Right lung (tissue), 10 donors: ENCODE data around the gene MAK. TPM values are rescaled to one million over a fixed set of nuclear protein-coding genes. Genes with fewer than 3 reads are reported as not detected.
A peak's percentile ranks its signal among the peaks of the same experiment; 100 is the strongest.
"Not testable (repeated sequence)": the region's sequence is repeated elsewhere in the genome, so short reads cannot be mapped to it uniquely, and the experiment has no call there.

Source experiments
- DNase-seq, 2 donors: peaks; one replicate each; pipeline ENCODE4 v3.0.0-alpha.2; 2013
- long read RNA-seq, 8 donors: transcript quantifications; one replicate each; lab custom pipeline, GENCODE V29; 2026
- polyA plus RNA-seq, 5 donors: library from polyadenylated mRNA; unstranded; fragments of 120-200 nt; gene quantifications; one replicate each; pipeline versions ENCODE4 v1.2.1 to v1.2.3, GENCODE V29; 2013; ENCODE audit warnings: inconsistent platforms in 1 of 5, low replicate concordance in 1 of 5; ENCODE audit not compliant: insufficient read length in 5 of 5, insufficient read depth in 1 of 5

MAK gene
- polyA plus RNA-seq, result 1 to 10 TPM; 1.7 to 3.2 (median 2.7) TPM
- long read RNA-seq, donor 1, partial matches to known transcripts, result 286 of 310 reads
- long read RNA-seq, donor 1, other reads (novel, unspliced or antisense), result 24 of 310 reads
- long read RNA-seq, donor 2, result 0 reads
- long read RNA-seq, donor 3, partial matches to known transcripts, result 5 of 5 reads
- long read RNA-seq, donor 3, other reads (novel, unspliced or antisense), result 0 of 5 reads
- long read RNA-seq, donor 4, result 0 reads
- long read RNA-seq, donor 5, result 0 reads
- long read RNA-seq, donor 6, result 0 reads
- long read RNA-seq, donor 7, partial matches to known transcripts, result 6 of 6 reads
- long read RNA-seq, donor 7, other reads (novel, unspliced or antisense), result 0 of 6 reads
- long read RNA-seq, donor 8, result 0 reads

GRCh38 chr6:10837995-10838793 is at the start of gene MAK:
TSS of gene MAK (minus strand) at chr6:10838539. CDS start at chr6:10830648, 7,891 bp downstream.
- DNase-seq, result peak; percentile 93

GRCh38 chr6:10886691-10887502 is 48.6 kb upstream of the MAK start, which contains the start of gene SYCP2L:
TSS of gene SYCP2L (plus strand) at chr6:10887052. CDS start at chr6:10887127, 75 bp downstream.
- DNase-seq, result peak in 1 of 2 donors; percentile 44

- DNase-seq, result not testable (repeated sequence)
Measured at GRCh38 chr6:10886365-10886690, 48.0 kb upstream of the MAK start.

- no peak for DNase-seq
Measured at GRCh38 chr6:10884245-10884972, 46.1 kb upstream of the MAK start.

- no peak for DNase-seq
Measured at GRCh38 chr6:10883312-10884244, 45.2 kb upstream of the MAK start.

GRCh38 chr6:10882657-10883171 is 44.4 kb upstream of the MAK start:
- DNase-seq, result no peak

- DNase-seq, result not testable (repeated sequence)
Measured at GRCh38 chr6:10882253-10882630, 43.9 kb upstream of the MAK start.

GRCh38 chr6:10880366-10880765 is 42.0 kb upstream of the MAK start:
- no peak for DNase-seq

GRCh38 chr6:10877871-10878270 is 39.5 kb upstream of the MAK start:
- no peak for DNase-seq

GRCh38 chr6:10877012-10877411 is 38.7 kb upstream of the MAK start:
- no peak for DNase-seq

- no peak for DNase-seq
Measured at GRCh38 chr6:10875026-10875425, 36.7 kb upstream of the MAK start.

- DNase-seq, result no peak
Measured at GRCh38 chr6:10874207-10874606, 35.9 kb upstream of the MAK start.

GRCh38 chr6:10873374-10873773 is 35.0 kb upstream of the MAK start:
- DNase-seq, result no peak

- no peak for DNase-seq
Measured at GRCh38 chr6:10867952-10868351, 29.6 kb upstream of the MAK start.

GRCh38 chr6:10866709-10867108 is 28.4 kb upstream of the MAK start:
- not testable (repeated sequence) for DNase-seq

GRCh38 chr6:10863031-10863430 is 24.7 kb upstream of the MAK start:
- DNase-seq, result not testable (repeated sequence)

- DNase-seq, result no peak
Measured at GRCh38 chr6:10862361-10862760, 24.0 kb upstream of the MAK start.

- no peak for DNase-seq
Measured at GRCh38 chr6:10861086-10861485, 22.7 kb upstream of the MAK start.

- DNase-seq, result no peak
Measured at GRCh38 chr6:10857259-10857658, 18.9 kb upstream of the MAK start.
